Measurements from ENCODE around the gene NRCAM. TPM values are rescaled to one million over a fixed set of nuclear protein-coding genes. Genes with fewer than 3 reads are reported as not detected.

Gene NRCAM
- total RNA-seq, 4 donors from 2014 or later = 10.1 to 19.5 (median 13.0) TPM

- TF ChIP-seq POLR2A (IDR thresholded peaks at IDR 0.05) (no peak), CTCF (IDR thresholded peaks at IDR 0.05) (no peak)
- no peak overlapping the region for H3K27ac ChIP-seq
- no peaks in the 10 kb centered on the region for H3K27me3 ChIP-seq
- no peak for DNase-seq
- 62 to 70% methylated on average over 8 of the region's 8 CpGs for WGBS, 2 donors
- H3K4me1 ChIP-seq = peaks cover 0 to 6% of the 10 kb centered on the region in 2 donors
- no peaks in the 10 kb centered on the region for H3K36me3 ChIP-seq
- intact Hi-C loops (cut with DNase I) = no loop called here
- no peak overlapping the region for H3K4me3 ChIP-seq (replicated peaks in 1 of 3)
- no peaks in the 10 kb centered on the region for H3K9me3 ChIP-seq
Measured at GRCh38 chr7:108415821-108416536, 40.3 kb downstream of the NRCAM start.

- no peak for DNase-seq
- Histone ChIP-seq H3K4me1 (peaks cover 0 to 6% of the 10 kb centered on the region in 2 donors), H3K27me3 (no peaks in the 10 kb centered on the region), H3K36me3 (no peaks in the 10 kb centered on the region), H3K4me3 (replicated peaks in 1 of 3) (no peak overlapping the region), H3K27ac (no peak overlapping the region), H3K9me3 (no peaks in the 10 kb centered on the region)
- TF ChIP-seq CTCF (IDR thresholded peaks at IDR 0.05) (no peak), POLR2A (IDR thresholded peaks at IDR 0.05) (no peak)
- intact Hi-C loops (cut with DNase I) = no loop called here
- 92 to 93% methylated on average over 4 of the region's 4 CpGs for WGBS, 2 donors
Measured at GRCh38 chr7:108415084-108415483, 41.2 kb downstream of the NRCAM start.

GRCh38 chr7:108413782-108414492, 42.3 kb downstream of the NRCAM start:
- intact Hi-C loops (cut with DNase I) = no loop called here
- 58 to 66% methylated on average over 3 of the region's 3 CpGs for WGBS, 2 donors
- no peak for DNase-seq

GRCh38 chr7:108413337-108413736, 42.9 kb downstream of the NRCAM start:
- Histone ChIP-seq H3K27me3 (no peaks in the 10 kb centered on the region), H3K4me1 (peaks cover 0 to 6% of the 10 kb centered on the region in 2 donors), H3K36me3 (no peaks in the 10 kb centered on the region), H3K4me3 (replicated peaks in 1 of 3) (no peak overlapping the region), H3K27ac (no peak overlapping the region), H3K9me3 (no peaks in the 10 kb centered on the region)
- intact Hi-C loops (cut with DNase I) = no loop called here
- no peak for DNase-seq
- no peak for TF ChIP-seq CTCF (IDR thresholded peaks at IDR 0.05)
- no peak for TF ChIP-seq POLR2A (IDR thresholded peaks at IDR 0.05)

More at GRCh38 chr7:108413782-108414492, 42.3 kb downstream of the NRCAM start:
- Histone ChIP-seq H3K27ac (no peak overlapping the region), H3K36me3 (no peaks in the 10 kb centered on the region), H3K4me3 (replicated peaks in 1 of 3) (no peak overlapping the region), H3K4me1 (peaks cover 0 to 6% of the 10 kb centered on the region in 2 donors), H3K27me3 (no peaks in the 10 kb centered on the region), H3K9me3 (no peaks in the 10 kb centered on the region)
- TF ChIP-seq CTCF (IDR thresholded peaks at IDR 0.05) (no peak), POLR2A (IDR thresholded peaks at IDR 0.05) (no peak)

- Histone ChIP-seq H3K4me3 (replicated peaks in 1 of 3) (no peak overlapping the region), H3K27ac (no peak overlapping the region), H3K9me3 (no peaks in the 10 kb centered on the region), H3K36me3 (no peaks in the 10 kb centered on the region), H3K4me1 (peaks cover 6 to 14% of the 10 kb centered on the region in 2 donors), H3K27me3 (no peaks in the 10 kb centered on the region)
- 89 to 93% methylated on average over 6 of the region's 6 CpGs for WGBS, 2 donors
- DNase-seq = no peak
- TF ChIP-seq CTCF (IDR thresholded peaks at IDR 0.05) (no peak), POLR2A (IDR thresholded peaks at IDR 0.05) (no peak)
- intact Hi-C loops (cut with DNase I) = no loop called here
Measured at GRCh38 chr7:108409146-108409545, 47.1 kb downstream of the NRCAM start.
